IPS-NIHi7 (cell line): Measurements from ENCODE around the gene FERMT2.
"Not testable (repeated sequence)": the region's sequence is repeated elsewhere in the genome, so short reads cannot be mapped to it uniquely, and the experiment has no call there.

Source experiments
- DNase-seq: peaks from one replicate; pipeline ENCODE4 v3.0.0; 2012; ENCODE audit warnings: mixed read lengths; ENCODE audit errors: extremely low spot score

Gene FERMT2

DNA sequence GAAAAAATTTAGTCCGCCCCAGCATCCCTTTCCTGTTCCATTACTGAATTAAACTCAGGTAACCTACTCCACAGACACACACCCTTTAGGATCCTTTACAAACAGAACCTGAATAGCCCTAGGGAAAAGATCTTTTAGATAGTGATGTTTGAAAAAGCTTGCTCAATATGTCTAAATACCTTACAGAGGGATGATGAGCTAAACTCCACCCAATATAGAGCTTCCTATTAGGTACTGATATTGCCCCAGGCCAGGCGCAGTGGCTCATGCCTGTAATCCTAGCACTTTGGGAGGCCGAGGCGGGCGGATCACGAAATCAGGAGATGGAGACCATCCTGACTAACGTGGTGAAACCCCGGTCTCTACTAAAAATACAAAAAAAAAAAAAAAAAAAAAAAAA, 50.1 kb downstream of the FERMT2 start:
- no peak for DNase-seq

DNA sequence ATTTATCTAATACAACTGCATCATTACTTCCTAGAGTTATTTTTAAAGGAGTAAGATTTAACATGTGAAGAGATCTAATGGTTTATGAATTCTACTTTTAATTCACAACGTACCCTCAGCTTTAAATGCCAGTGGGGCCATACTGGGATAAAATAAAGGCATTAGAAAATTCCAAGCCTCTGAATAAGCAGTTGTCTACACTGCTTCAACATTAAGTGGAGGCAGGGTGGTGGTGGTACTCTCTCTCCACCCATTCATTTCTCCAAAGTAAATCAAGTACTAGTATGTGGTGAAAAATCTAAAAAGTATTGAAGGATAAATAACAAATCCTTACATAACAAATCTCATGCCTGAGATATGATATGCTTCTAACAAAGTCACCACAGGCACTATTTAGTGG, 52.4 kb downstream of the FERMT2 start:
- DNase-seq: no peak

DNA sequence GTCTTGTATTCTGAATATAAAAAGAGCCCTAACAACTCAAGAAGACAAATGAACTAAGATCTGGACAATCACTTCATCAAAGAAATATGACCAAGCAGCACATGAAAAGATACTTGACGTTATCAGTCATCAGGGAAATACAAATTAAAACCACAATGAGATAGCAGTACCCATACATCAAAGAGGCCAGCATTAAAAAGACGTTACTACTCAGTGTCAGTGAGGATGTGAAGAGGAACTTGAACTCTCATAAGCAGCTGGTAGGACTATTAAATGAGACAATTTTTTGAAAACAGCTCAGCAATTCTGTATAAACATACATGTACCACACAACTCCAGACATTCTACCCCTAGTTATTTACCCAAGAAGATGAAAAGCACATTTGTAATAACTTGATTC, 55.9 kb downstream of the FERMT2 start:
- DNase-seq: no peak

DNA sequence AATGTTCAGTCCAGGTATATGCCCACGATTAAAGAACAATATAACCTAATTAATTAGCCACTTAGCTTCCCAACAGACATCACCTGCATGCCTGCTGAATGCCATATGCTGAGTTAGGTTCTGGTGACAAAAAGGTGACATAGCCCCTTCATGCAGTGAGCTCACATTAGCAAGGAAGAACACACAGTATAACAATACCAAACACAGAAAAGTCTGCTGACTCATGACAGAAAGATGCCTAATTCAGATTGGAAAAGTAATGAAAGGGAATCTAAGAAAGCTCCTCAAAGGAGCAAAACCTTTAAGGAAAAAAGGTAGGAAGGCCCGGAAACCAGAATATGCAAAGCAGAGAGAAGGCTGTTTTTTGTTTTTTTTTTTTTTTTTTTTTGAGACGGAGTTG, 59.0 kb downstream of the FERMT2 start:
- no peak for DNase-seq

DNA sequence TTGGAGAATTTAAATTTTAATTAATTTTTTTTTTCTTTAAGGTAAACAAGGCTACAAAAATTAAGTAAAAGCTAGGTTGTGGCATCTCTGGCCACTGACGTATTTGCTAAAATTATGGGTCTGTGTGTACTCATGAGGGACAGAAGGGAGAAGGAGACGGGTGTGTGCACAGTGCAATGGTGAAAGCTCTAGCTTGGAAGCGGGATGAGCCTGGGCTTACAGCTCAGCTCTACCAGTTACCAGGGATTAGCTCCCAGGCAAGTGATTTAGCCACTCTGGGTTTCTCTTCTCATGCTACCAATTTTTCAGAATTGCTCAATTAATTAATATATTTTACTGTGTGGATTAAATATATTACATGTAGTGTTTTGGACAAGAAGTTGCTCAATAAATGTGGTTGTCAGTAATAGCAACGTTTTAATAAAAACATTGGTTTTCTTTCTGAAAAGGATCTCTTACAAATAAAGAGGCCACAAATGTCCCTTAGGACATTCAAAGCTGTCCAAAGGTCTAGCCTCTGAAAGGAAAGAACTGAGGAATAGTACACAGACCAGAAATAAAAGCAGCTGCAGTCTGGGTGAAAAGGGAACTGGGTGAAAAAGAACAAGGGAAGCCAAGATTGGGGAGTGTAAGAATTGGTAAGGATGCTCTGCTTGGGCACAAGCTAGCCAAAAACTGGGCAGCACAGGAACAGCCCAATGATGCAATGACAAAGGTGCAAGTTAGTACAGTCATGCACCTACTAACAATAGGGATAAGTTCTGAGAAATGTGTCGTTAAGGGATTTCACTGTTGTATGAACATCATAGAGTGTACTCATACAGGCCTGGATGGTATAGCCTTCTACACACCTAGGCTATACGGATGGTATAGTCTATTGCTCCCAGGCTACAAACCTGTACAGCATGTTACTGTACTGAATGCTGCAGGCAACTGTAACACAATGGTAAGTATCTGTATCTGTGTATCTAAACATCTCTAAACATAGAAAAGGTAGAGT, 61.7 kb downstream of the FERMT2 start:
- no peak for DNase-seq

DNA sequence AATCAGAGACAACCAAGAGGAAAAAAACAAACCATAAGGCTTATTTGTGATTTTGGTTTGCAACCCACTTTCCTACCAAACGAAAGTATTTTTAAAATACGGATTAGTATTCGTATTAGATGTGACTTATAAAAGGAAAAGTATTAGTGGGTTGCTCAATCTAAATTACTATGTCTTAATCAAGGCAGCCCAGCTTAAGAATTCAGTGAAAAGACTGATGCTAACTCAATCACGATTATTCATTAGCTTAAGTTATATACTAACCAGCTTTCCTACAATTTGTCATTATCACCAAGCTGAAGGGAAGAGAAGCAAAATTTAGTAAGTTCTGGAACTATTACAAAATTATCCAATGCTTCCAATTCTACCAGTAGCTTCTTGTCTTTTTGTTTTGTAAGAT, 62.7 kb downstream of the FERMT2 start:
- DNase-seq: no peak

DNA sequence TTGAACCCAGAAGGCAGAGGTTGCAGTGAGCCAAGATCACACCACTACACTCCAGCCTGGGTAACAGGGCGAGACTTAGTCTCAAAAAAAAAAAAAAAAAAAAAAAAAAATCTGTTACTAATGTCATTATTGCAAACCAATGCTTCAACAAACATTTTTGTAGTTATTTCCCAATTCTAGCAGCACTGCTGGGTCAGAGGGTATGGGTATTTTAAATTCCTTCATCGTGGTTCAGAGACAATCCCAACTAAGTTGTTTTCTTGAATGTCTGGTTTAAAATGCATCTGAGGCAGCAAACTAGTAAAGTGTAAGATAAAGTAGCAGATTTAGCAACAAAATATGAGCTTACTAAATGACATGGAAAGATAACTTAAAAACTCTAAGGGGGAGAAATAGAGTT, 65.6 kb downstream of the FERMT2 start:
- no peak for DNase-seq

DNA sequence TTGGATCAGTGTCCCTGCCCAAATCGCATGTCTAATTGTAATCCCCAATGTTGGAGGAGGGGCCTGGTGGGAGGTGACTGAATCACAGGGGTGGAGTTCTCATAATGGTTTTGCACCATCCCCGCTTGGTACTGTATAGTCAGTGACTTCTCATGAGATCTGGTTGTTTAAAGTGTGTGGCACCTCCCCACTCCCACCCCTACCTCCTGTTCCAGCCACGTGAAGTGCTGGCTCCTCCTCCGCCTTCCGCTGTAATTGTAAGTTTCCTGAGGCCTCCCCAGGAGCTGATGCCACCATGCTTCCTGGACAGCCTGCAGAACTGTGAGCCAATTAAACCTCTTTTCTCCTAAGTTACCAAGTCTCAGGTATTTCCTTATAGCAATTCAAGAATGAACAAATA, 67.2 kb downstream of the FERMT2 start:
- DNase-seq: no peak

DNA sequence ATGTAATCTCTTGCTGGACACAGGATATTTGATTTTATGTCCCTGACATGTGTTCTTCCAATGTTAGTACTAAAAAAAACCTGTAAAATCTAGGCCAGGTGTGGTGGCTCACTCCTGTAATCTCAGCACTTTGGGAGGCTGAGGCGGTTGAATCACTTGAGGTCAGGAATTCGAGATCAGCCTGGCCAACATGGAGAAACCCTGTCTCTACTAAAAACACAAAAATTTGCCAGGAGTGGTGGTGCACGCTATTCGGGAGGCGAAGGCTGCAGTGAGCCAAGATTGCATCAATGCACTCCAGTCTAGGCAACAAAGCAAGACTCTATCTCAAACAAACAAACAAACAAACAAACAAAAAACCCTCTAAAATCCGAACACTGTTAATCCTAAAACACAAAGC, 68.0 kb downstream of the FERMT2 start:
- DNase-seq: no peak

DNA sequence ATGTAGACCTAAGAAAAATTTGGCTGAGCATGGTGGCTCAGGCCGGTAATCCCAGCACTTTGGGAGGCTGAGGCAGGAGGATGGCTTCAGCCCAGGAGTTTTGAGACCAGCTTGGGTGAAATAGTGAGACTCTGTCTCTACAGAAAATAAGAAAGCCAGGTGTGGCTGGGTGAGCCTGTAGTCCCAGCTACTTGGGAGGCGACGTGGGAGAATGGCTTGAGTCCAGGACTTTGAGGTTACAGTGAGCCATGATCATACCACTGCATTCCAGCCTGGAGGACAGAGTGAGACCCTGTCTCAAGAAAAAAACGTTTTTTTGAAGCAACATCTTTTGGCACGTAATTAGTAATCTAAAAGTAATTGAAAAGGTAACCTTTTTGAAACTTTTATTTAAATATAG, 70.9 kb downstream of the FERMT2 start:
- DNase-seq: no peak

DNA sequence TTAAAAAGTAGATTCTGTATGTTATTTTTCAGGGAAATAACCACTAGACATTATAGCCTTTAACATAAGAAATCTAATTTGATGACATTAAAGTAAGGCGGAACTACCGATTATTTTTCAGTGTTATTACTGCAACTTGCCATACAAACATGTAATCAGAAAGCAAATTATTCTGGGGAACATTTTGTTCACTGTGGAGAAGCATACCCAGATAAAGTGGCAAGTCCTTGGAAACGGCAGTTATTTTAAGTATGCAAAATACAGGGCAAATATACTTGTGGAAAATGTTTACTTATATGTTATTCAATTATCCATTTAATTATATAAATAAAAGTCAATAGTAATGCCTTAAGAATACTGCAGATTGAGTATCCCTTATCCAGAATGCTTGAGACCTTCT, 71.9 kb downstream of the FERMT2 start:
- DNase-seq: no peak

DNA sequence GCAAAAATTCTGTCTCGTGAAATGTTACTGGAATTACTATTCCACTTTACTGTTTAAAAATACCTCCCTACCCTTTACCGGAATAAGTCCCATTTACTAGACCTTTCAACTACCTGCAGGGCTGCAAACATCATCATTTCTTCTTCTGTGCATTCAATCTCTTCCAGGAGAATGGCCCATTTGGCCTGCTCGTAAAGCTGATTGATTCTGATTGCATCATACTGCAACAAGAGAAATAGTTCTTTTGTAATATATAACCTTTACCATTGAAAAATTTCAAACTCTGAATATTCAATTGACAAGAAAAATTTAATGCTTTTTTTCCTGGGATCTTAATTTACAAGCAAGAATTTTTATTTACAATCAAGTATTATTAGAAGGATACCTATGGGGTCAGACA, 72.4 kb downstream of the FERMT2 start:
- DNase-seq: no peak

DNA sequence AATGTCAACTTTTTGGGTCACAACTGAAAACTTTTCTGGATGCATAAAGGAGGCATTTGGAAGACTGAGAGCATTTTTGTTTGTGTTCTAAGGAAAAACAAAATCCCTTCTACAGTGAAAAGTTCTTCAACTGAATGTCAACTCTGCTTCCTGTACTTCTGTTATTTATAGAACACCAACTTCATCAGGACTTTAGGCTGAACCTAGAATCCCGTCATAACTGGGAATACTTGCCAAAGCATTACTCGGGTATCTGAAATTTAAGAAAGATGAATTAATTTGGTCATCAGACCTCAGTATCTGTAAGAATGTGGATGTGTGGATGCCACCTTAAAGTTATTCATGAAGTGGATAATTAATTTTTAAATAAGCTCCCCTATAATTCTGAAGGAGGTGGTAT, 73.2 kb downstream of the FERMT2 start:
- DNase-seq: no peak

DNA sequence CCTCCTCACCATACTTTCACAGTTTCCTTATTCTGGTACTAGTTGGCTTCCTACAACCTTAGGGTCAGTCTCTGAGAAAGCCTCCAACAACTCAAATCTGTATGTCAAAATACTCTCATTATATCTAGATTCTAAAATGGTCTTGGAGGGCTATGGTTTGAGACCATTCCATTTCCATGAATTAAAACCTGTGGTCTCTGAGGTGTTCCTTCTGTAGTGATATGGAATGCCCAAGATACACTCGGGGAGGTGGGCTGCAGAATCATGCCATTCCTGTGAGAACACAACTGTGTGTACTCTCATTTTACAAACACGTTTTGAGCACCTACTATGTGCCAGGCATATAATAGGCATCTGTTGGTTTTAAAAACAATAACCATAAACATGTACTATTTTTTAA, 74.0 kb downstream of the FERMT2 start:
- no peak for DNase-seq

DNA sequence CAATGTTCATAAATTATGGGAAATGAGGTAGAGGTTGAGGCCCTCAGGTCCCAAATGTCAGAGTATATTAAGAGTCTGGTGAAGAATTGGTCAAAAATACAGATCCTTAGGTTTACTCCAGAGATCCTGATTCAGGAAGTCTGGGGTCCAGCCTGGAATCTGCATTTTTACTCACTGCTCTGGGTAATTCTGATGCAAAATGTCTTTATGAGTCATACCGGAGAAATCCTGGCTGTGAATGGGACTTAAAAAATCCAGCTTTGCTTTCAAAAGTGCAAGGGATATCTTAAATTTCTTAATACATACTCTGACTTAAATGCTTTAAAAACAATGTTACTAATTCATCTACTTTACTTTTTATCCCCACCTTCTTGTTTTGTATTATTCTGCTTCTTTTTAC, 74.5 kb downstream of the FERMT2 start:
- peak; percentile 12 for DNase-seq

DNA sequence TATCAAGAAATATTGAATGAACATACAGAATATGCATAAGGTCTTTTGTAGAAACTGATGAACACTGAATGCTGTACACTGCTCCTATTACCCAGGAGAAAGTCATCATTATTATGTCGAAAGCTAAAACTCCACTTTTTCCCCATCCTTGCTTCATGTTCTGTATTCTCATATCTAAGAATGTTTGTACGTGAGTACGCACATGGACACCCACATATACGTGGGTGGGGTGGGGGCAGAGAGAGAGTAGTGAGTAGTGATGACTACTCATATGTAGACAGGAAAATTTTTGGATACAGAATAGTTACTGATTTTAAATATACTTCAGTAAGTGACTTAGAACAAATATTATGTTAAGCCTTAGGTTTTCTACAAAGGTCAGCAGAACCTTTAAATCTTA, 75.1 kb downstream of the FERMT2 start:
- DNase-seq: no peak

DNA sequence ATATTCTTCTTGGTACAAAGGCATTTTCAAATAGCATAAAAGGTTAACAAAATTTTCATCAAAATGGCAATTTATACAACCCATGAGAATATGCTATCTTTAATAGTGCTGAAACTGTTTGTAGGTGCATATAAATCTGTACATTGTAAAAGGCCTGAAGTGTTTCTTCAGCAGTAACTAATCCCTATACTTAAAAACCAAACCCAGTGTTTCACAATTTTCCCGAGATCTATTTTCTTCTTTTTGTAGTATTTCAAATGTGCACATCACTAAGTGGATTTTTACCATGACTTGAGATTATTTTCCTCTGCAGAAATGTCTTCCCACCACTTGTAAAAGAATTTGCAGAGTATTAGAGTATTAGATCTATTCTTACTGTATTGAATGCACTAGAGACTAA, 76.5 kb downstream of the FERMT2 start:
- no peak for DNase-seq

DNA sequence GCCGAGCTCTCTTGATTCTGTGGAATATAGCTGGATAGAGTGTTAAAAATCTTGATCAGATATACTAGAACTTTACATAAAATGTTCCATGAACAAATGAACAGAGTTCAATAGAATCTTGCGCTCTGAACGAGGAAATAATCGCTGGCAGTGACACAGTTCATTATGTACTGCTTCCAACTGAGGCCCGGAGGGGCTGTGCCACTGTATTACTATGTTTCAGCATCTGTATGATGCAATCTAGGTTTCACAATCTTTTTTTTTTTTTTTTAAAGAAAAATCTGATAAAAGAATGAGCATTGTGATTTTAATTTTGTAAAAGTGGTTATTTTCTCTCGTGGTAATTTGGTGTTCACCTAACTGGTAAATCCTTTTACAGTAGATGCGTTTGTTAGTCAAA, 77.2 kb downstream of the FERMT2 start:
- no peak for DNase-seq

DNA sequence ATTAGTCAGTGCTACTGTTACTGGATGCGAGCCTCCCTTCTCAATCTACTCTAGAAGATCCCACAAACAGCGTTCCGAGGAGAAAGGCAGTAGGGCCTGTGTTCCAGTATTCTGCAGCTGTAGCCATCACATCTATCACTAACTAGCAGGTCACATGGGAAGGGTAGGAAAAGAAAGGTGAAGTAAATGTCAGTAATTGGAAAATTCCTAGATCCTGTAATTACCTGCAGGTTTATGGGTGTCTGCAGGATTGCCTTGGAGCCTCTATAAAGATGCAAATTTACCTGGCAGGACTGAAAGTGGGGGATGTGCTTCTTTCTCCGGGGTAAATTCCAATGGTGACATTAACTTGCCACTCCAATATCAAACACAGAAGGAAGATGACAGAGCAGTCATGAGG, 77.8 kb downstream of the FERMT2 start:
- no peak for DNase-seq

DNA sequence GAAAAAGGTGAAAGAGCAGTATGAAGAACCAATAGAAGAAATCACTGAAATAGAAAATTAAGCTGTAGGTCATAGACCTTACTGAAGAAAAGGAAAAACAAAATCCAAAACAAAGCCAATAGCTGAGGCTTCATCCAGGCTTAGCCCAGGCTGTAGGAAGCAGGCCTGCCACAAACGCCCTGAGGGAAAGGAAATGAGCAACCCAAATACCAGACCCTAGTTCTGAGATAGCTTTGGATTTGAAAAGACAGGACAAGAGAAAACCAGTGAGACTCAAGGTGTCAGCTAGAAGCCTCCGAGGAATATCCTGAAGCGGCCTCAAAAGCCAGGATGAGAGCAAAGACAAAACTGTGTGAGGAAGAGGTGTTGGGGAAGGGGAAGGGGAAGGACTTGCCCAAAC, 79.2 kb downstream of the FERMT2 start:
- DNase-seq: no peak

DNA sequence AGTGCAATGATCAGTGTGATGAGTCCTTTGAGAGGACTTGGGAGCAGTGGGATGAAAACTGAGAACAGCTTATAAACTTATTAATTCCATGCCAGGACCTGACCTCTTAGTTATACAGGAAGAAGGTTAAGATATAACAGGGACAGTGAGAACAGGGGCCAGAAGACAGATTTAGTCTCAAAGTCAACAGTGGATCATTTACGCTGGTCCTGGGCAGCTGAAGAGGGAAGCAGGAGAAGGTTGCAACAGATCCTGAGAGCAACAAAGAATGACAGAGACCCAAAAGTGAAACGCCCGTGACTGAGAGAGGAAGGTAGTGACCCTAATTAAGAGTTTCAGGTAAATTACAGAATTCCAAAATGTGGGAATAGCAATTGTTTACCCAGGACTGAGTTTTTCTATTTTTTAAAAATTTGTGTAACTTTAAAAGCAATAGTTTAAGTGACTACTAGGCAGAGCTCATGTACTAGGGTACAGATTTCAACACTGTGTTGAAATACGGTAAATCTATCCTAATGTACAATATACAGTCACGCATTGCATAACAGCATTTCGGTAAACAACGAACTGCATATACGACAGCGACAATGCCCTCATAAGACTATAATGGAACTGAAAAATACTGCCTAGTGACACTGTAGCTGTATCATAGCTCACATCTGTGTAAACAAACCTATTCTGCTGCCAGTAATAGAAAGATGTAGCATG, 81.8 kb downstream of the FERMT2 start:
- no peak for DNase-seq

DNA sequence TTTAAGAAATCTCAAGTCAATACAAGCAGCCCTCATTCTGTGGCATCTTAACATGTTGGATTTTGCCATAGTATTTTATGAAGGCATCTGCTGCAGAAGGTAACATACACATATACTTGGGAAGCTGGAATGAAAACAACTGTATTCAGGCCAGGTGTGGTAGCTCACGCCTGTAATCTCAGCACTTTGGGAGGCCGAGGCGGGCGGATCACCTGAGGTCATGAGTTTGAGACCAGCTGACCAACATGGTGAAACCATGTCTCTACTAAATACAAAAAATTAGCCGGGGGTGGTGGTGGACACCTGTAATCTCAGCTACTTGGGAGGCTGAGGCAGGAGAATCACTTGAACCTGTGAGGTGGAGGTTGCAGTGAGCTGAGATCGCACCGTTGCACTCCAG, 86.0 kb downstream of the FERMT2 start:
- not testable (repeated sequence) for DNase-seq

DNA sequence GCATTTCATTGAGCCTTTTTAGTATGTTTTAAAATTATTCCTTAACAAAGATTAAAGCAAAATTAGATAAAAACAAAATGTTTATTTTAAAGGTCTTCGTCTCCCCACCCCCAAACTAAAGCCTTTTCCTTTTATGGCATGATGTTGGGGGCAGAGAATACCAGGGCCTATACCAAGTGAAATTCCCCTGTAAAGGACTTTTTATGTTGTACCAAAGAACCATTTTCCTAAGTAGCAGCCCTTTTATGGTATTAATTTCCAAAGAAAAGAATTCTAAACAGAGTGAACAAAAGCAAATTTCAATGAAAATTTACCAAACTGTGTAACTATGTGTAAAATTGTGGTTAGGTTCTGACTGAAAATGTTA, 87.5 kb downstream of the FERMT2 start:
- DNase-seq: no peak
